Measurements from ENCODE around the gene RPS21.

RPS21 gene

GRCh38 chr20:62437496-62437895 is 50.6 kb downstream of the RPS21 start:
- Histone ChIP-seq H3K4me3 (ENCODE audit: low read length) (no peak overlapping the region), H3K9me3 (ENCODE audit: insufficient read depth, low read depth, low read length) (no peaks in the 10 kb centered on the region), H3K27ac (ENCODE audit: low read depth, low read length) (no peak overlapping the region), H3K4me1 (ENCODE audit: insufficient read depth, low read length) (no peaks in the 10 kb centered on the region), H3K36me3 (ENCODE audit: insufficient read depth, low read length) (no peaks in the 10 kb centered on the region), H3K9ac (ENCODE audit: low read depth, low read length) (no peak overlapping the region), H3K27me3 (ENCODE audit: insufficient read depth, low read length) (no peaks in the 10 kb centered on the region)
- 94% methylated on average over 12 of the region's 12 CpGs for WGBS

- no peaks in the 10 kb centered on the region for H3K27me3 ChIP-seq (ENCODE audit: insufficient read depth, low read length)
- H3K9ac ChIP-seq (ENCODE audit: low read depth, low read length), result no peak overlapping the region
Measured at GRCh38 chr20:62437927-62438326, 51.0 kb downstream of the RPS21 start.

More at GRCh38 chr20:62437927-62438326, 51.0 kb downstream of the RPS21 start:
- no peaks in the 10 kb centered on the region for H3K4me1 ChIP-seq (ENCODE audit: insufficient read depth, low read length)
- H3K9me3 ChIP-seq (ENCODE audit: insufficient read depth, low read depth, low read length), result no peaks in the 10 kb centered on the region
- H3K27ac ChIP-seq (ENCODE audit: low read depth, low read length), result no peak overlapping the region
- WGBS, result 92% methylated on average over 24 of the region's 24 CpGs
- H3K4me3 ChIP-seq (ENCODE audit: low read length), result no peak overlapping the region
- H3K36me3 ChIP-seq (ENCODE audit: insufficient read depth, low read length), result no peaks in the 10 kb centered on the region

Measured in HUES64 (cell line).